ENCODE measurements around the gene CBX8. TPM values are rescaled to one million over a fixed set of nuclear protein-coding genes. Genes with fewer than 3 reads are reported as not detected.
A peak's percentile ranks its signal among the peaks of the same experiment; 100 is the strongest.

The CBX8 gene
- total and polyA plus RNA-seq, 2 of the 13 experiments (the other 11 are each of a cell fraction or from before 2014, with no cell fraction given) = 0.34 to 12.6 TPM

- TF ChIP-seq MLXIP (CRISPR knock-in tag; IDR thresholded peaks at IDR 0.05; ENCODE audit: borderline replicate concordance) = 0 out of 2 replicates have a peak, but pooled peaks have one; percentile 45
- TF ChIP-seq FLYWCH1 (CRISPR knock-in tag; IDR thresholded peaks at IDR 0.05) = no peak
- peak; percentile 70; the same call in 1 of the 2 replicates for TF ChIP-seq ZNF777 (CRISPR knock-in tag; IDR thresholded peaks at IDR 0.05)
- no peak for TF ChIP-seq FOXM1 (CRISPR knock-in tag; IDR thresholded peaks at IDR 0.05)
- no peak for TF ChIP-seq MXD1 (CRISPR knock-in tag; IDR thresholded peaks at IDR 0.05)
- peak; percentile 91; the same call in 1 of the 2 replicates for TF ChIP-seq ZMYM3 (CRISPR knock-in tag; IDR thresholded peaks at IDR 0.05)
- no peak for TF ChIP-seq SNRNP70 (IDR thresholded peaks at IDR 0.05; ENCODE audit: low read depth, low read length)
- no peak for TF ChIP-seq MLLT10 (CRISPR knock-in tag; IDR thresholded peaks at IDR 0.05)
- TF ChIP-seq NFIB (CRISPR knock-in tag; IDR thresholded peaks at IDR 0.05; ENCODE audit: borderline replicate concordance) = no peak
- TF ChIP-seq ZNF510 (CRISPR knock-in tag; IDR thresholded peaks at IDR 0.05; ENCODE audit: low read depth) = peak; percentile 46; the same call in 1 of the 2 replicates
- no peak for TF ChIP-seq ZNF33B (CRISPR knock-in tag; IDR thresholded peaks at IDR 0.05)
- TF ChIP-seq ZXDC (CRISPR knock-in tag; IDR thresholded peaks at IDR 0.05) = no peak
- TF ChIP-seq LBX2 (CRISPR knock-in tag; IDR thresholded peaks at IDR 0.05; ENCODE audit: borderline replicate concordance) = no peak
- peak; percentile 79; the same call in 1 of the 2 replicates for TF ChIP-seq HMGXB3 (CRISPR knock-in tag; IDR thresholded peaks at IDR 0.05; ENCODE audit: borderline replicate concordance)
- peak; percentile 26; the same call in 1 of the 2 replicates for TF ChIP-seq THAP9 (CRISPR knock-in tag; IDR thresholded peaks at IDR 0.05; ENCODE audit: borderline replicate concordance)
Measured at GRCh38 chr17:79822583-79823124, 25.8 kb upstream of the CBX8 start (continued).

All from HepG2 (cell line).